HG03575 (cell line): Measurements from ENCODE around the gene FAM209B.
"Not testable (repeated sequence)": the region's sequence is repeated elsewhere in the genome, so short reads cannot be mapped to it uniquely, and the experiment has no call there.

ENCODE experiments used
- ATAC-seq: cut with Tn5 transposase; IDR thresholded peaks from one replicate; pipeline ENCODE4 v1.9.1; 2021; ENCODE audit not compliant: unreplicated experiment, insufficient number of reproducible peaks, low FRiP score; ENCODE audit errors: extremely low read depth

Gene FAM209B, protein sequence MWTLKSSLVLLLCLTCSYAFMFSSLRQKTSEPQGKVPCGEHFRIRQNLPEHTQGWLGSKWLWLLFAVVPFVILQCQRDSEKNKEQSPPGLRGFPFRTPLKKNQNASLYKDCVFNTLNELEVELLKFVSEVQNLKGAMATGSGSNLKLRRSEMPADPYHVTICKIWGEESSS

DNA sequence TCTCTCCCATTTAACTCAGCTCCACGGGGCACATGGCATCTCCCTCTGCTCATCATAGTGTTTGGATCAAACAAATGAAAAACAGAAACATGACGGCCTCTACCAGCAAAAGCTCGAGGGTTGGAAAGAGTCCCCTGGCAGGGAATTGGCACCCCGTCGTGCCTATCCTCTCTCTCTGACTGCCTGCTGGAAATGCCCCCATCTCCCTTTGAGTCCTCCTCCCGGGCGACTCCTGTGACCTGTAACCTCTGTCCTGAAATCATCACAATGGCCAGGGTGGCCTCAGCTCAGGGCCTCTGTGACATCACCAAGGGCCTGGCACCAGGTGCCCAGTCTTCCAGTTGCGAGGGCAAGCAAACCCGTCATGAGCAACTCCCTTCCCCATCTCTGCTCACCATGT is at the start of gene FAM209B:
Gene FAM209B, plus strand, starts transcription at position 301 of the 400 bp plus-strand sequence. Its CDS starts 96 bp downstream, at position 397.
- not testable (repeated sequence) for ATAC-seq

DNA sequence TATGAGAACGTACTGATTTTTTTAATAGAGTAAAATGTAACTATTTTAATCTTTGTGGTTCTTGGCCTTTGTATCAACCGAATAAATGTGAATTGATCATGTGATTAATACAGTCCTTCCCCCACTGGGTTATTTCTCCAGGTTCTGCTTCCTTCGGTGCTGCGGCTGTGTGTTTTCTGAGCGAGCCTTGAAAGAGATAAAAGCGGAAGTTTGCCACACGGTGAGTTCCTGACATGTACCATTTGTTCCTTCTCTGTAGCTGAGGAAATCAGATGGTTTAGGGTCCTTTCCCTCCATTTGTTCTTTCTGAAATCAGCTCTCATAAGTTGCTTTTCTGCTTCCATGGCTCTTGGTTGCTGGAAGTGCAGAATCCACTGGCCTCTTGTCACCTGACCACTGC is 49.1 kb upstream of the FAM209B start:
- ATAC-seq = no peak

DNA sequence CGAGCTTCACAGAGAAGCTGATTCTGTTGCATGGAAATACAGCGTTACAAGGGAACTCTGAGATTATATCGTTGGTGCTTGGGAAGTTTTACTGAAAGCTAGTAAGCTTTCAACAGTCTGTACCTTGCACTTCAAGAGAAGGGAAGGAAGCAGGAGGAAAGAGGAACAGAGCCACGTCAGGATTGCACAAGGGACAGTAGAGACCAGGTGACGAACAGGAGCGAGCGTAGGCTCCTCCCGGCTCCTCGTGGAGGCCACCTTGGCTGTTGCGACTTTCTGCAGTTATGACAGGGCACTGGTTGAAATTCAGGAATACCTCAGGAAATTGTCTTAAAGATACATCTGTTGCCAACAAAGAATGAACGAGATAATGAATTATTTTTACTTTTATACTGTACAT is 45.8 kb upstream of the FAM209B start:
- no peak for ATAC-seq

DNA sequence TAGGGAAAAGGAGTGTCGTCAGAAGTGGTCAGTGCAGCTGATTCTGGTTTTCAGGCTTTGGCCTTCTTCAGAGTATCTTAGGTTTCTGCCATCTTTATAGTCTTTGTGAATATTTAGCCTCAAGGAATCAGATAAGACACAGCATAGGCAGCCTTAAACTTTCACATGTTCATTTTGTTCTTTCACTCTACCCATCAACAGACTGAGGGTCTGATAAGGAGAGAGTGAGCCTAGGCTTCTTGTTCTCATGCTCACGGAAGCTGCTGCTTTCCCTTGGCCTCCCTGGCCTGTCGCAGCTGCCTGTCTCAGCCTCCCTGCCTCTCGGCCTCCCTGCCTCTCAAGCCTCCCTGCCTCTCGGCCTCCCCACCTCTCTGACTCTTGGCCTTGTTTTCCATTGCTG is 44.5 kb upstream of the FAM209B start:
- ATAC-seq = no peak

DNA sequence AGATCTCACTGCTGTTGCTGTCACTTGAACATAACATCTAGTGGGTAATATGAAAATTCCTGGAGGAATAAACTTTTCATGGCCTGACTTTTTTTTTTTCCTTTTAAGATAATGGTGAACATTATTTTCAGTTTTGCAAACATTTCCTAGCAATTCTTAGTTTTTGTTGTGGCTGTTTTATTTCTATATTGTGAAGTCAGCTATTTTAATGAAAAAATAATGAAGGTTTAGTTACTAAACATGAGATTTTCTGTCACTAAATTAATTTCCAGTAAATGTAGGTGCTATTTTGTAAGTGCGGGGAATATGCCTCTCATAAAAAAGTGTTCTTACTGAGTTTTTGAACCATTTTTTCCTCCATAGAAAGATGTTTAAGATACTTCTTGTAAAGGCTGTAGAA is 31.9 kb upstream of the FAM209B start:
- no peak for ATAC-seq

DNA sequence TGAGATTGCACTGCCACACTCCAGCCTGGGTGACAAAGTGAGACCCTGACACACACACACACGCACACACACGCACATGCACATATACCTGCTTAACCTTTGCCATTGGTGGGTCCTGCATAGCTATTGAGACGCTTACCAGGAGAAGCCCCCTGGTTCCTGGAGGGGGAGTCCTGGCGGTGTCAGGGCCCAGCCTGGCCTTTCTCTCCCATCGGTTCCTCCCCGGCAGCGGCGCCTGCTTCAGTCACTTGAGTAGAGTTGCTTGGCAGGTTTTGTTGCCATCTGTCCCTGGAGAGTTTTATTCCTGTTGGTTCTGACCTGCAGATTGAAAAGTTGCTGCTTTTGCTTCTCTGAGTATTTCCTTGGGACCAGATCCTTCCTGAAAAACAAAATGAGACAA is 29.1 kb upstream of the FAM209B start:
- ATAC-seq = no peak

DNA sequence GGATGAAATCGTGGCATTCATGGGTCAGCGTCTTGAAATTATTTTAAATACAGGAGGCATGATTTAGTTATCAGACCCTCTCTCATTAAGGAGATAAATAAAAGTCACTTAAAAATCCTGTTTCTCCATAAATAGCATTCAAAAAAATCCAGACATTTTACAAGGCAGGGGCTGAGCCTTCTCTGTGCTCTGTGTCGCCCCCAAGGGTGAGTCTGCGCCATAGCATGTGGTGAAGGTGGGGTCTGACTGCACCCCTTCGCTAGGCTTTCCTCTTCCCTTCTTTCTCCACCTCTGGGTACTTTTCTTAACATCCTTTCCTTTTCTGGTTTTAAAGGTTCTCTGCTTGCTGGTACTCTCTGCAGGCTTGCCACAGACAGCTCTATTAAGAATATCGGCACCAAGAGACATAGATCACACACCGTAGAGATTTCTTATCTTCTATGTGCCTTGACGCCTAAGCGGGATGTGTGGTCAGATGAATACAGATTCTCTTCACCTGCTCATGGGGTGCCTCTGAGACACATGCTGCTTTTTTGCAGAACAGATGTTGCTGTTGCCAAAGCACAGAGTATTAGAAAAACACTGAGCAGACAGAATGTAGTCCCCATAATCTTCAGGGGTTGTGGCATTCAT is 28.6 kb upstream of the FAM209B start:
- no peak for ATAC-seq

DNA sequence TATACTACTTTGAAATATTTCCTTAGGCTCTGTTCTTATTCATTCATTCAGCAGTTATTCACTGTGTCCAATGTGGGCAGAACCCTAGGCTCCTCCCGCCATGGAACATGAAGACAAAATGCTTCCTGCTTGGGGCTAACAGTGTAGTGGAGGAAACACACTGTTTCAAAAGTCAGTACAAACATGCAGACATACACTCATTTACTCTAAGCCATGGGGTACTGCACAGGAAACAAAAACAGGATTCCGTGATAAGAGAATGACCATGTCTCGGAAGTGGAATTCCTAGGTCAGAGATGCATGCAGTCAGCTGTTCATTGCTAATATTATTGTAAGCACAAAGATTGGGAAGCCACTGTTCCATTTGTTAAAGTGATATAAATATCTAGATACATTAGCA is 26.9 kb upstream of the FAM209B start:
- no peak for ATAC-seq

DNA sequence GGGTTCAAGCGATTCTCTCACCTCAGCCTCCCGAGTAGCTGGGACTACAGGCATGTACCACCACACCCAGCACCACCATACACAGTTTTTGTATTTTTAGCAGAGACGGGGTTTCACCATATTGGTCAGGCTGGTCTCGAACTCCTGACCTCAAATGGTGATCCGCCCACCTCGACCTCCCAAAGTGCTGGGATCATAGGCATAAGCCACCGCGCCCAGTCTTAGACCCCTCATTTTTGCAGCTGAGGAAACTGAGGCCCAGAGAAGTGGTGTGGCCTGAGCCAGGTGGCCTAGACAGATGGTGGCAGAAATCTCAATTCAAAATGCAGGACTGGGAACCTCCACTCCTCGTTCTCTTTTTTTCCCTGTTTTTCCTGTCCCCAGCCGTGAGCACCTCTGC is 21.1 kb upstream of the FAM209B start:
- ATAC-seq = no peak

DNA sequence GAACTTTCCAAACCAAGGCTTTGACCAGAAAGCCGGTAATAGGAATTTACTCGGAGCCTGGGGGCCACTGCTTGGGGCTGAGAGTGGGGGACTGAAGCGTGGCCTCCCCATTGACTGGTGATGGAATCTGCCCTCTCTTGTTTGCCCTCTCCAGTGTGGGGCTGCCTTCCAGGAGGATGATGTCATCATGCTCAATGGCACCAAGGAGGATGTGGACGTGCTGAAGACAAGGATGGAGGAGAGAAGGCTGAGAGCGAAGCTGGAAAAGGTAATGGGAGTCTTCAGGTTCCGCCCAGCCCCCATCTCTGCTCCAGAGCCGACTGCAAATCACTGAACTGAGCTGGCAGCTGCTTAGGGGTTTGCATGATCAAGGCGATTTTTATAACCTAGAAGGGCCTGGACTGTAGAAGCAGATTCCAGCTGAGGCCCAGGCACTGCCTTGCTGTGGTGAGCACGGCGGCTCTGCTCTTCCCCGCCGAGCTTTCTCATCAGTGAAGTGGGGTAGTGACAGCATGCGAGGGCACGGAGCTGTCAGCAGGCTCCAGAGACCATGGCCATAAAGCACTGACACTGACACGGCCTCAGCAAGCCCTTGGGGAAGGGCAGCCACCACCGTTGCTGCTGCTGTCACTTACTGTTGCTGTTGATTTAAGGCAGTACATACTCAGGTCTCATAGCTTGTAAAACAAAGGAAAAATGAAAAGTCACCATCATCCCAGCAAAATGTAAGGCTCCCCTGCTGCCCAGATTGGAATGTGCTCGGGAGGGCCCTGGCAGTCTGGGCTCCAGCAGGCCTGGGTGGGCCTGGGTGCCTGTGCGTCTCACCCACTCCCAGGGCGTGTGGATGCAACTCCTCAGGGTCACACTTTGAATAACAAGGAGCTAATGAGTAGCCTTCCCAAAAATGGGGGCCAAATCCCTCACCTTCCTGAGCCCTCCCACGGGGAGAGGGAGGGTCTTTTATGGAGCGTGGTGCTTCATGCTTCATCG is 19.6 kb upstream of the FAM209B start:
- no peak for ATAC-seq

DNA sequence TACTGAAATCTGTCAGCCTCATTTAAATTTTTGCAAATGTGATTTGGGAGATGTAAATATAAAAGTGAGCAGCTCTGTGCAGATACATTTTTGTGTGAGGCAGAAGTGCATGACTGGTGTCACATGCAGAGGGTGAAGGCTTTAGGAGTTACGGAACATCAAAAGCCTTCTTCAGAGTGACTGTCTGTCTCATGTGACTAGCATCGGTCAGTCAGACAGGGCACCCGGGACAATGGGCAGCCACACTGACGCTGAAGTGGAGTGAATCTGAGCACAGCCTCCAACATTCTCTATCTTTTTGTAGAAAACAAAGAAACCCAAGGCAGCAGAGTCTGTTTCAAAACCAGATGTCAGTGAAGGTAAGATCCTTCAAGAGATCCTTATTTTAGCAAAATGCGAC is 16.4 kb upstream of the FAM209B start:
- ATAC-seq = no peak

DNA sequence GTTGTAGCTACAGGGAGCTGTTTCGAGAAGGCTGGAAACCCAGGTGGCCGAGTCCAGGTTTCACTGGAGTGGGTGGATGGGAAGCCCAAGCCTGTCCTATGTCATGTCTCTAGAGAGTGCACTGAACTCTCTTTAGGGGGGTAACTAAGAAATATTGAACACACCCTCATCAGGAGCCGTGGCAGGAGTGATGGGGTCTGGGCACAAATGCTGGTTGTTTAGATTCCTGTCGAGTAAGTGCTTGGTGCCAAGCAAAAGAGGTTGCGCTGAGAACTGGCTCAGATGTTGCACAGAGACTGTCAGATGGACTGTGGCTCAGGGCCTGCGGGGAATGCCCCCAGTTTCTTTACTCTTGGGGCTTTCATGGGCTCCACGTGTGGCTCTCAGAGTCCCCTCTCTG is 15.8 kb upstream of the FAM209B start:
- ATAC-seq = no peak

DNA sequence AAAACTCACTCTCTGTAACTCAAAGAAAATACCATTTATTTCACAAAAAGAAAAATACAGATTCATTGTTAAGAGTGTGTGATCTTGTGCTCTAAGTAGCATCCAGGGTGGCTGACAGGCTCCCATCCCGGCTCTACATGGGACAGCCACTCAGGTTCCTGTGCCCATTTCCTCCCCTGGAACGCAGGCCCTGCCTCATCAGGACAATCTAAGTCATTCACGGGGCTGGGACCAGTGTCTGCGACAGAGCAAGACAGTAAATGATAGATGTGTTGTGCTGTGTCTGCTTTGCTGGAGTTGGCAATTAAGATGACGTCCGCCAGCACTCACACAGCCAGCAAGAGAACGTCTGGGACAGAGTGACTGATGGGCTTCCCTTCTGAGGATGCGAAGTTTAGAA is 15.4 kb upstream of the FAM209B start:
- ATAC-seq = no peak

DNA sequence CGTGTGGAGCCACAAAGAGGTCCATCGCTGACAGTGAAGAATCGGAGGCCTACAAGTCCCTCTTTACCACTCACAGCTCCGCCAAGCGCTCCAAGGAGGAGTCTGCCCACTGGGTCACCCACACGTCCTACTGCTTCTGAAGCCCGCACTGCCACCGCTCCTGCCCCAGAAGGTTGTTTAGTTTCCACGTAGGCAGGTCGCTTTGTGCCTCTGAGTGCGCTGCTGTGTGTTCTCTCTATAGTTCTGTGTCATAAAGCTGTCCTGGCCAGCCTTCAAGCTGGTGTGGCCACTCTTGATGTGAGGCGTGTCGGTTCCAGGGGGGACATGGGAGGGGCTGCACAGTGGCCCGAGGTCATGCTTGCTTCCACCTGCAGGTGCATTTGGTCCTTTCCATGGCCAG is 14.9 kb upstream of the FAM209B start:
- no peak for ATAC-seq

DNA sequence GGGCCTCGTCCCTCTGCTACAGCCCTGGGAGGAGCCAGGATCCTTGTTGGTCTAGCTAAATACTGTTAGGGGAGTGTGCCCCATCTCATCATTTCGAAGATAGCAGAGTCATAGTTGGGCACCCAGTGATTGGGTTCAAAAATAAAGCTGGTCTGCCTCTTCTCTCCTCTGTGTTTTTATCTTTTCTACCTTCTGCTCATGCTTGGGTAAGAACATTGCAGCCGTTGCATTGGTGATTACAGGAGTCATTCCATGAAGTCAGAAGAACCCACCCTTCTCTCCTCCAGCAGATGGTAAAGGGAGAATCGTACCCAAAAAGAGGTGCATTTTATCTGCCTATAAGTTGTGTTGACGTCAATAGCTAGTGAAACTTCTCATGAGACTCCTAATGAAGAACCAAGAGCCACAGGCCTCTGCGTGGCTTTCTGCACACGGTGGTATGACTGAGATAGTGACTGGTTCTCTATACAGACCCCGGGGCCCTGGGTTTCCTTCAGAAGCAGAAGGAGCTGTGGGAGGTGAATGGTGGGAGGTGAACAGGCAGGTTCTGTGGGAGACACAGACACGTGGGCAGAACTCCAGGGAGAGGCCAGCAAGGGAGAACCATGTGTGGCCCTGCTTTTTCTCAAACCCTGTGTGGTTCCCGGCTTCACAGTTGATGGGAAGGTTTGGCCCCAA is 14.2 kb upstream of the FAM209B start:
- no peak for ATAC-seq

DNA sequence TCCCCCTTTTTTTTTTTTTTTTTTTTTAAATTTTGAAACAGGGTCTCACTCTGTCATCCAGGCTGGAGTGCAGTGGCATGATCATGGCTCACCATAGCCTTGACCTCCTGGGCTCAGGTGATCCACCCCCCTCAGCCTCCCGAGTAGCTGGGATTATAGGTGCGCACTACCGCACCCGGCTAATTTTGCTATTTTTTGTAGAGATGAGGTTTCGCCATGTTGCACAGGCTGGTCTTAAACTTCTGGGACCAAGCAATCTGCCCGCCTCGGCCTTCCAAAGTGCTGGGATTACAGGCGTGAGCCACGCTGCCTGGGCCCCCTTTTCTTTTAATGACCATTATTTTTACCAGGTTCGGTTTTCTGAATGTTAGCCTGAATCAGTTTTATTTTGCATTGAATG is 13.5 kb upstream of the FAM209B start:
- ATAC-seq = no peak

DNA sequence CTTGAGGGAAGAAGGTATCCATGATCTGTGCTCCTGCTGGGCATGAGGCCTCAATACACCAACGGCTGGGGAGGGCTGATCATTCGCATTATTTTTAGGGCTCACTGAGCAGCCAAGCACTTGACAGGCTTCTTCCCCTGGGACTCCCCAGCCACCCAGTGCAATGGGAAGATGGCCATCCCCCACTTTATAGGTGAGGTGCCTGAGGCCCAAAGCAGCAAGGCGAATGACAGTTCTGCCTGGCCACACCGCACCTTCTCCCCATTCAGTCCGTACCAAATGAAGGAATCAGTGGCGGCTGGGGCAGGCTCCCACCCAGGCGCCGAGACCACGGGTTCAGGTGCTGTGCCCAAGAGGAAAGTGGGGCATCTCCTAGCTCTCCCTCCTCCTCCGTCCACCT is 12.9 kb upstream of the FAM209B start:
- ATAC-seq = no peak

DNA sequence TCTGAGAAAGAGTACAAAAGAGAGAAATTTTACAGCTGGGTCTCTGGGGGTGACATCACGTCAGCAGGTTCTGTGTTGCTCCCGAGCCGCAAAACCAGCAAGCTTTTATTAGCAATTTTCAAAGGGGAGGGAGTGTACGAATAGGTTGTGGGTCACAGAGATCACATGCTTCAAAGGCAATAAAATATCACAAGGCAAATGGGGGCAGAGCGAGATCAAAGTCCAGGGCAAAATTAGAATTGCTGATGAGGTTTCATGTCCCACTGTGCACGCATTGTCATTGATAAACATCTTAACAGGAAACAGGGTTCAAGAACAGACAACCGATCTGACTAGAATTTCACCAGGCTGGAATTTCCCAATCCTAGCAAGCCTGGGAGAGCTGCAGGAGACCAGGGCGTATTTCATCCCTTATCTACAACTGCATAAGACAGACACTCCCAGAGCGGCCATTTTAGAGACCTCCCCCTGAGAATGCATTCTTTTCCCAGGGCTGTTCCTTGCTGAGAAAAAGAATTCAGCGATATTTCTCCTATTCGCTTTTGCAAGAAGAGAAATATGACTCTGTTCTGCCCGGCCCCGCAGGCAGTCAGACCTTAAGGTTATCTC is 12.2 kb upstream of the FAM209B start:
- ATAC-seq = not testable (repeated sequence)

DNA sequence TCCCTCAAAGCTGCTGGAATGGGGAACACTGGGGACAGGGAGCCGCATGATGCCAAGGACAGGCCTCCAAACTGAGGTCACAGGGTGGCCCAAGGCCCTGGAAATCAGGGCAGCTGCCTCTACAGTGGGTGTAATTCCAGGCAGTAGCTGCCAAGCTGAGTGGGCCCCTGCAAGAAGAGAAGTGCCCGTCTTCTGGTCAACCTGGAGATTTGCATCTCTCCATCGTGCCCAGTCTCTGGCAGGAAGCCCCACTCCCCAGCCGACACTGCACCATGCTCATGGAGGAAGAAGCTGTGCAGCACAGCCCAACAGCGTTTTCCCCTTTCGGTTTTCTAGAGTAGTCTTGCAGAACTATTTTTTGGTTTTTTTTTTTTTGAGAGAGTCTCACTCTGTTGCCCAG is 10.7 kb upstream of the FAM209B start:
- no peak for ATAC-seq
